Endodermal cell (in vitro differentiated cells): ENCODE results near the gene HDAC4. TPM values are rescaled to one million over a fixed set of nuclear protein-coding genes. Genes with fewer than 3 reads are reported as not detected.
A peak's percentile ranks its signal among the peaks of the same experiment; 100 is the strongest.

Source experiments
- DNase-seq: peaks from one replicate; pipeline ENCODE4 v3.0.0-alpha.2; 2017
- H3K27ac ChIP-seq: 2 replicates; pipeline ENCODE4 v1.5.1; 2013; ENCODE audit warnings: mild to moderate bottlenecking, low read depth, low read length, moderate library complexity
- H3K27me3 ChIP-seq: 2 replicates; pipeline ENCODE4 v1.6.1; 2013; ENCODE audit warnings: mild to moderate bottlenecking, low read length, moderate library complexity; ENCODE audit not compliant: insufficient read depth, control insufficient read depth, poor library complexity, severe bottlenecking
- H3K36me3 ChIP-seq: 2 replicates; pipeline ENCODE4 v1.7.0; 2013; ENCODE audit warnings: mild to moderate bottlenecking, low read length, moderate library complexity; ENCODE audit not compliant: control insufficient read depth, insufficient read depth
- H3K4me1 ChIP-seq: one replicate; pipeline ENCODE4 v1.7.0; 2013; ENCODE audit warnings: low read length; ENCODE audit not compliant: control insufficient read depth, insufficient read depth
- H3K4me3 ChIP-seq: 2 replicates; pipeline ENCODE4 v1.5.1; 2013; ENCODE audit warnings: mild to moderate bottlenecking, low read length, moderate library complexity
- H3K9ac ChIP-seq: 2 replicates; pipeline ENCODE4 v1.6.1; 2013; ENCODE audit warnings: mild to moderate bottlenecking, low read length, moderate library complexity; ENCODE audit not compliant: poor library complexity, severe bottlenecking; ENCODE audit errors: extremely low read depth
- H3K9me3 ChIP-seq: 2 replicates; pipeline ENCODE4 v1.6.1; 2013; ENCODE audit warnings: mild to moderate bottlenecking, low read length, moderate library complexity; ENCODE audit not compliant: control insufficient read depth
- H3K27ac Mint-ChIP-seq: 2 replicates; pipeline ENCODE4 v1.8.0; 2020; ENCODE audit warnings: mixed read lengths
- H3K27me3 Mint-ChIP-seq: 2 replicates; pipeline ENCODE4 v1.8.0; 2021; ENCODE audit warnings: mild to moderate bottlenecking, mixed read lengths; ENCODE audit not compliant: insufficient read depth
- H3K36me3 Mint-ChIP-seq: 2 replicates; pipeline ENCODE4 v1.8.0; 2020; ENCODE audit warnings: low read depth, mixed read lengths
- H3K4me1 Mint-ChIP-seq: 2 replicates; pipeline ENCODE4 v1.8.0; 2020; ENCODE audit warnings: mixed read lengths
- H3K4me3 Mint-ChIP-seq: 2 replicates; pipeline ENCODE4 v1.8.0; 2020; ENCODE audit warnings: mild to moderate bottlenecking, moderate library complexity, mixed read lengths
- H3K9me3 Mint-ChIP-seq: 2 replicates; pipeline ENCODE4 v1.8.0; 2020; ENCODE audit warnings: mild to moderate bottlenecking, mixed read lengths
- CTCF ChIP-seq: fragments of 200-600 bp; sonication (generic); conservative IDR thresholded peaks from 2 replicates; pipeline ENCODE4 v1.5.0; 2021; ENCODE audit warnings: antibody characterized with exemption, mild to moderate bottlenecking
- WGBS, 2 experiments: methylation state at CpG; one replicate each; pipeline versions ENCODE4 v1.1.5 to v1.1.7; 2013; ENCODE audit warnings: missing lambda C conversion rate in 2 of 2, mixed read lengths in 1 of 2; ENCODE audit not compliant: insufficient coverage in 1 of 2, insufficient read length in 1 of 2; 5-methylcytosine and 5-hydroxymethylcytosine counted together
- total RNA-seq, 2 donors: library from RNA; stranded (reverse); fragmentation: NEBNext Ultra II Directional in 1 of 2; extraction: Animal tissue kit (Norgen Biotek cat#: 25700) in 1 of 2; gene quantifications; 2 replicates in 1 of 2; 3 replicates in 1 of 2; pipeline ENCODE4 v1.2.1, GENCODE V29; 2021

The HDAC4 gene
- total RNA-seq, 2 donors from 2014 or later, result 45.7 to 51.2 TPM

GRCh38 chr2:239287461-239287860 is 113.4 kb downstream of the HDAC4 start:
- no peaks in the 10 kb centered on the region for H3K27me3 Mint-ChIP-seq
- 91 to 93% methylated on average over 4 to 5 of the region's 5 CpGs for WGBS, 2 experiments
- H3K9me3 Mint-ChIP-seq, result no peaks in the 10 kb centered on the region
- no peaks in the 10 kb centered on the region for H3K36me3 ChIP-seq
- no peak for TF ChIP-seq CTCF
- no peak overlapping the region for H3K27ac ChIP-seq
- H3K4me1 Mint-ChIP-seq, result peaks cover 44% of the 10 kb centered on the region
- H3K4me3 ChIP-seq, result no peak overlapping the region
- H3K36me3 Mint-ChIP-seq, result no peaks in the 10 kb centered on the region
- no peak overlapping the region for H3K9ac ChIP-seq
- H3K27me3 ChIP-seq, result no peaks in the 10 kb centered on the region
- no peak overlapping the region for H3K27ac Mint-ChIP-seq
- H3K4me3 Mint-ChIP-seq, result no peak overlapping the region
- H3K4me1 ChIP-seq, result peaks cover 9% of the 10 kb centered on the region
- no peaks in the 10 kb centered on the region for H3K9me3 ChIP-seq
- DNase-seq, result no peak

- no peaks in the 10 kb centered on the region for H3K36me3 ChIP-seq
- H3K9ac ChIP-seq, result no peak overlapping the region
- Mint-ChIP-seq H3K9me3 (no peaks in the 10 kb centered on the region), H3K27me3 (no peaks in the 10 kb centered on the region), H3K4me1 (peaks cover 39% of the 10 kb centered on the region), H3K27ac (no peak overlapping the region), H3K4me3 (no peak overlapping the region), H3K36me3 (no peaks in the 10 kb centered on the region)
- no peak for TF ChIP-seq CTCF
- no peaks in the 10 kb centered on the region for H3K9me3 ChIP-seq
- H3K4me1 ChIP-seq, result peaks cover 9% of the 10 kb centered on the region
- no peak overlapping the region for H3K4me3 ChIP-seq
- H3K27me3 ChIP-seq, result no peaks in the 10 kb centered on the region
- no peak for DNase-seq
- 90 to 94% methylated on average over 6 to 9 of the region's 10 CpGs for WGBS, 2 experiments
- no peak overlapping the region for H3K27ac ChIP-seq
Measured at GRCh38 chr2:239286901-239287300, 113.9 kb downstream of the HDAC4 start.

- peaks cover 29% of the 10 kb centered on the region for H3K4me1 Mint-ChIP-seq
- Histone ChIP-seq H3K27ac (peak overlapping the region; percentile 36), H3K9ac (no peak overlapping the region), H3K4me3 (no peak overlapping the region), H3K36me3 (no peaks in the 10 kb centered on the region), H3K9me3 (no peaks in the 10 kb centered on the region), H3K27me3 (no peaks in the 10 kb centered on the region), H3K4me1 (peaks cover 3% of the 10 kb centered on the region)
- H3K27me3 Mint-ChIP-seq, result no peaks in the 10 kb centered on the region
- no peak overlapping the region for H3K4me3 Mint-ChIP-seq
- no peak for TF ChIP-seq CTCF
- WGBS, 2 experiments, result 96 to 100% methylated on average over 2 to 3 of the region's 3 CpGs
- DNase-seq, result no peak
- no peaks in the 10 kb centered on the region for H3K9me3 Mint-ChIP-seq
- H3K27ac Mint-ChIP-seq, result no peak overlapping the region
- no peaks in the 10 kb centered on the region for H3K36me3 Mint-ChIP-seq
Measured at GRCh38 chr2:239285932-239286230, 114.9 kb downstream of the HDAC4 start.
